Measurements from ENCODE around the gene PLCL1. TPM values are rescaled to one million over a fixed set of nuclear protein-coding genes. Genes with fewer than 3 reads are reported as not detected.

The PLCL1 gene
- total RNA-seq, 1 donor from 2014 or later: 0.04 TPM

DNA sequence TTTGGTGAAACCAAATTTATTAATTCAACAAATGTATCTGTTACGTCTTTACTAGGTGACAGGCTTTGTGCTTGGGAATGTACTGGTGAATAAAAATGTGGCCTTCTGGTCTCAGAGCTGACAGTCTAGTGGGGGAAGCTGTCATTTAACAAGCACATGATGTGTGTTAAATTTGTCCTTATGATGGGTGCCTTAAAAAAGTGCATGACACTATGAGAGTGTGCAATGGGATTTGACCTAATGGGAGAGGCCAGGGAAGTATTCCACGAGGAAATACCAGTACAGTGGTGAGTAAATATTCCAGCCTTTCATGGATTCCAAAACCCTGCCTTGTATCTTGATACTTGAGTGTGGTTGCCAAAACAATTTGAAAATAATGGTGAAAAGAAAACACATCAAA, 308.9 kb downstream of the PLCL1 start:
- ATAC-seq (ENCODE audit: low read depth) (no peak), DNase-seq (no peak)
- no peaks in the 10 kb centered on the region for H3K36me3 Mint-ChIP-seq (ENCODE audit: low read depth)
- H3K4me3 Mint-ChIP-seq: no peak overlapping the region
- H3K4me1 Mint-ChIP-seq: no peaks in the 10 kb centered on the region
- ChIA-PET CTCF (no interaction called here), POLR2A (no interaction called here)
- no peaks in the 10 kb centered on the region for H3K27me3 Mint-ChIP-seq
- no peaks in the 10 kb centered on the region for H3K9me3 Mint-ChIP-seq
- no peak for TF ChIP-seq CTCF (IDR thresholded peaks at IDR 0.05)
- H3K27ac Mint-ChIP-seq: no peak overlapping the region
- intact Hi-C loops (cut with micrococcal nuclease): no loop called here

- Mint-ChIP-seq H3K4me3 (no peak overlapping the region), H3K27ac (no peak overlapping the region), H3K9me3 (no peaks in the 10 kb centered on the region), H3K36me3 (ENCODE audit: low read depth) (no peaks in the 10 kb centered on the region), H3K4me1 (no peaks in the 10 kb centered on the region), H3K27me3 (no peaks in the 10 kb centered on the region)
- ATAC-seq (ENCODE audit: low read depth) (no peak), DNase-seq (no peak)
- POLR2A ChIA-PET: no interaction called here
- no peak for TF ChIP-seq CTCF (IDR thresholded peaks at IDR 0.05)
- CTCF ChIA-PET: no interaction called here
- intact Hi-C loops (cut with micrococcal nuclease): no loop called here
These were observed 309.7 kb downstream of the PLCL1 start for GRCh38 chr2:198114064-198114463.

GRCh38 chr2:198115201-198115600, 310.8 kb downstream of the PLCL1 start:
- Mint-ChIP-seq H3K27me3 (no peaks in the 10 kb centered on the region), H3K27ac (no peak overlapping the region), H3K36me3 (ENCODE audit: low read depth) (no peaks in the 10 kb centered on the region), H3K9me3 (no peaks in the 10 kb centered on the region), H3K4me3 (no peak overlapping the region), H3K4me1 (no peaks in the 10 kb centered on the region)
- ATAC-seq (ENCODE audit: low read depth) (no peak), DNase-seq (no peak)
- POLR2A ChIA-PET: no interaction called here
- CTCF ChIA-PET: no interaction called here
- intact Hi-C loops (cut with micrococcal nuclease): no loop called here
- TF ChIP-seq CTCF (IDR thresholded peaks at IDR 0.05): no peak

GRCh38 chr2:198116756-198117155, 312.4 kb downstream of the PLCL1 start:
- POLR2A ChIA-PET: no interaction called here

DNA sequence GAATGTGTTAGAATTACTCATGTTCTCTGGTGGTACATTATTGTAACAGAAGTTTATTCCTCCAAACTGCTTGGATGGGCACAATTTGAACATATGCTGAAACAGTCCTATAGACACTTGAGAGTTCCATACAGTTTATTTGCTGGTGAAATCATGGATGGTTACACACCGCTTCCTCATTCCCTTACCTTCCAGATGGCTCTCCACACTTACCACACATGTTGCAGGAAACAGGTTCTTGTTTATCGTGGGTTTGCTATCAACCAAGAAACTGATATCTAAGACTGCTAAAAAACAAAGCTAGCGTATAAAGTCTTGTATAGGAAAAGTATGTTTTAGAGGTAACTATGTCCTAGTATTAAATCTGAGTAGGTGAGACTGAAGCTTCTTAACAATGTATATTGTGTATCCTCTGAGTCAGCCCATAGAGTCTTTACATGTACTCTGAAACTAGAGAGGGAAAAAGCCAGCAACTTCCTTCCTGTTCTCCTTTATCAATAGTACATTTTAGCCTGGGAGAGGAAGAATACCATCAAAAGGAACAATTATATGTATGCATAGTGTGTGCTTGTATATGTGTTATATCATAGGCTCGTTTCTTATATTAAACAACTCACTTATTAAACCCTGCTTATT, 313.1 kb downstream of the PLCL1 start:
- no peak overlapping the region for H3K27ac Mint-ChIP-seq
- no peaks in the 10 kb centered on the region for H3K27me3 Mint-ChIP-seq
- no peak for DNase-seq
- CTCF ChIA-PET: no interaction called here
- no peak for TF ChIP-seq CTCF (IDR thresholded peaks at IDR 0.05)
- no peak for ATAC-seq (ENCODE audit: low read depth)
- H3K4me3 Mint-ChIP-seq: no peak overlapping the region
- intact Hi-C loops (cut with micrococcal nuclease): no loop called here
- no peaks in the 10 kb centered on the region for H3K9me3 Mint-ChIP-seq
- POLR2A ChIA-PET: no interaction called here
- H3K36me3 Mint-ChIP-seq (ENCODE audit: low read depth): no peaks in the 10 kb centered on the region
- no peaks in the 10 kb centered on the region for H3K4me1 Mint-ChIP-seq

More at GRCh38 chr2:198116756-198117155, 312.4 kb downstream of the PLCL1 start:
- ATAC-seq (ENCODE audit: low read depth): no peak
- no peak for TF ChIP-seq CTCF (IDR thresholded peaks at IDR 0.05)
- no peaks in the 10 kb centered on the region for H3K9me3 Mint-ChIP-seq
- H3K27me3 Mint-ChIP-seq: no peaks in the 10 kb centered on the region
- no peak for DNase-seq
- no peak overlapping the region for H3K27ac Mint-ChIP-seq
- no peak overlapping the region for H3K4me3 Mint-ChIP-seq
- H3K4me1 Mint-ChIP-seq: no peaks in the 10 kb centered on the region
- CTCF ChIA-PET: no interaction called here
- H3K36me3 Mint-ChIP-seq (ENCODE audit: low read depth): no peaks in the 10 kb centered on the region
- intact Hi-C loops (cut with micrococcal nuclease): no loop called here

Measured in activated B cell treated with CpG ODN at 0.5 μM for 24 hours (primary cell).